Mesenteric fat pad (tissue), 1 donor: ENCODE data around the gene KNSTRN. TPM values are rescaled to one million over a fixed set of nuclear protein-coding genes. Genes with fewer than 3 reads are reported as not detected.

ENCODE experiments used
- DNase-seq: peaks from one replicate; pipeline ENCODE4 v3.0.0-alpha.2; 2020; ENCODE audit warnings: low spot score
- total RNA-seq: library from RNA; stranded (reverse); fragmentation: NEBNext Ultra II Directional; extraction: Animal tissue kit (Norgen Biotek cat#: 25700); gene quantifications from one replicate; pipeline ENCODE4 v1.2.1, GENCODE V29; 2021
- donor health status: DM: yes; HTN: yes; CAD: no.

Gene KNSTRN
- total RNA-seq, 1 donor from 2014 or later, result 16.5 TPM

GRCh38 chr15:40397688-40398412, 15.3 kb downstream of the KNSTRN start:
- no peak for DNase-seq

- DNase-seq, result no peak
Measured at GRCh38 chr15:40398413-40398873, 15.9 kb downstream of the KNSTRN start.

DNA sequence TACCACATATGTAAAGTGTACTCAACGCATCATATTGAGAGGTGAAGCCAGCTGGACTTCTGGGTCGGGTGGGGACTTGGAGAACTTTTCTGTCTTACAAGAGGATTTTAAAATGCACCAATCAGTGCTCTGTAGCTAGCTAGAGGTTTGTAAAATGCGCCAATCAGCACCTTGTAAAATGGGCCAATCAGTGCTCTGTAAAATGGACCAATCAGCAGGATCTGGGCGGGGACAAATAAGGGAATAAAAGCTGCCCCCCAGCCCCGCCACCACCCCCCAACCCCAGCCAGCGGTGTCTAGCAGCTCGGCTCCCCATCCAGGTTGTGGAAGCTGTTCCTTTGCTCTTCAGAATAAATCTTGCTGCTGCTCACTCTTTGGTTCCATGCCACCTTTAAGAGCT, 16.8 kb downstream of the KNSTRN start:
- no peak for DNase-seq

GRCh38 chr15:40405501-40406381, 23.2 kb downstream of the KNSTRN start, which contains the start of gene IVD:
Gene IVD (plus strand): TSS chr15:40405795. CDS start chr15:40405828, 33 bp downstream.
- DNase-seq, result peak; percentile 98

DNA sequence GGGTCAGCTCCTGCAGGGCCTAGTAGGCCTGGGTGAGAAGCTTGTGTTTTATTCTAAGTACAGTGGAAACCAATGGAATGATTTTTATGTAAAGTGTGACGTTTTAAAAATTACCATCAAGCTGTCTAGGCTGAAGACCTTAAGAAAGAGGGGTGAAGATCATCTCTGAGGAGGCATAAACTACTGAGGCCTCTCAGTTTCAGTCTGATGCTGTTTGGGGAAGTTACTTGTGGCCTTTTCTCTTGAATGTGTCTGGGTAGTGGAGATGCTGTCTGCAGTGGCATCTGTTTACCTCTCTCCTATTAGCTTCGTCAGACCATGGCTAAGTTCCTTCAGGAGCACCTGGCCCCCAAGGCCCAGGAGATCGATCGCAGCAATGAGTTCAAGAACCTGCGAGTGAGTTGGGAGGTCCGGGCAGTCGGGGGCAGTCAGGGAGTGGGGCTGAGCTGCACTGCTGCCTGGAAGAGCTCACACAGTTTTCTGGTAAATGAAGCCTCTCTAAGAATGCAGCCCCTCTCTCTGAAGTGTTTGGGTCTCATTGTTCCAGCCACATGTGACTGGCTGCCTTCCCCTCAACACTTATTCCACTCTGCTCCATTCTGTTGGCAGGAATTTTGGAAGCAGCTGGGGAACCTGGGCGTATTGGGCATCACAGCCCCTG, 24.9 kb downstream of the KNSTRN start:
- DNase-seq, result no peak

- DNase-seq, result no peak
Measured at GRCh38 chr15:40409366-40409765, 26.8 kb downstream of the KNSTRN start.

- DNase-seq, result no peak
Measured at GRCh38 chr15:40410476-40410875, 28.0 kb downstream of the KNSTRN start.

- no peak for DNase-seq
Measured at GRCh38 chr15:40412095-40412759, 29.7 kb downstream of the KNSTRN start.

DNA sequence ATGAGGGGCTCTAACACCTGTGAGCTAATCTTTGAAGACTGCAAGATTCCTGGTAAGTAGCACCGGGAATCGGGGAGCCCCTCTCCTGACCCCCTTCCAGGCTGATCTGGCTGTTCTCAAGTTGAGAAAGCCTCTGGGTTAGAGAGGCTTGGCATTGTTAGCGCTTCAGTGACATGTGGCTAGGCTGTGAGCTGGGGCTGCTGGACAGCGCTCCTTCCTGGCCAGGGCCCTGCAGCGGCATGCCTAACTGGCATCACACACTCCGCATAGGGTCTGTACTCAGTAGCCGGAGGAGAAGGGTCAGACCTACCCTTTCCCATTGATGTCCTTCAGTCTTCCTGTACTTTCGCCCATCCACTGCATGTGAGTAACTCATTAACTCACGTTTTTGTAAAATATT, 30.5 kb downstream of the KNSTRN start:
- no peak for DNase-seq

GRCh38 chr15:40414816-40415215, 32.3 kb downstream of the KNSTRN start:
- no peak for DNase-seq

- no peak for DNase-seq
Measured at GRCh38 chr15:40415226-40415625, 32.7 kb downstream of the KNSTRN start.

GRCh38 chr15:40416056-40416455, 33.5 kb downstream of the KNSTRN start:
- no peak for DNase-seq

- no peak for DNase-seq
Measured at GRCh38 chr15:40418126-40418525, 35.6 kb downstream of the KNSTRN start.

DNA sequence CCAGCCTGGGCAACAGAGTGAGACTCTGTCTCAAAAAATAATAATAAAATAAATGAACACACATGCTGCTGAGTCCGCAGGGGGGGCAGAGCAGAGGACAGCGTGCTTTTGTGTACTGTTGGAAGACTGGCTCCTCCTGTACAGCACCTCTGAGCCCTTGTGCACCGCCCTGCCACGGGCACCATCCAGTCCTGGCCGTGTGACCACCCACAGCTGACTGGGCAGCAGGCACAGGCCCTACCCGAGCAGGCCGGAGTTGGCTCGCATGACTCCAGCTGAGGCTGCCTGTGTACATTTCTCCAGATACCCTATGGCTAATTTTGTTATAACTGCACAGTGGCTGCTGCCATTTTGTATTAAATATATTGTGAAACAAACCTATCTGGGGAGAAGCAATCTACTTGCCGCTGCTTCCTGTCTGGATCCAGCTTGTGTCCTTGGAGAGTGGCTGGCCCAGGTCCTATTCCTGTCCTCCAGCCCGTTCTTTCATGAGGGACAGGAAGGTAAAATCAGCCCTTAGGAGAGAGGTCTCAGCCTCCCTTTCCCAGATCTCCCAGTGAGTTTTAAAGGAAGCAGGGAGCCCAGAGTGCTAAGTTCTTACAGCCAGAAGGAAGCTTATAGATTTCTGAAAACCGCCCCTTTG, 37.7 kb downstream of the KNSTRN start:
- DNase-seq, result no peak

GRCh38 chr15:40420793-40421192, 38.3 kb downstream of the KNSTRN start:
- no peak for DNase-seq

GRCh38 chr15:40421246-40422157, 39.0 kb downstream of the KNSTRN start:
- peak; percentile 94 for DNase-seq

DNA sequence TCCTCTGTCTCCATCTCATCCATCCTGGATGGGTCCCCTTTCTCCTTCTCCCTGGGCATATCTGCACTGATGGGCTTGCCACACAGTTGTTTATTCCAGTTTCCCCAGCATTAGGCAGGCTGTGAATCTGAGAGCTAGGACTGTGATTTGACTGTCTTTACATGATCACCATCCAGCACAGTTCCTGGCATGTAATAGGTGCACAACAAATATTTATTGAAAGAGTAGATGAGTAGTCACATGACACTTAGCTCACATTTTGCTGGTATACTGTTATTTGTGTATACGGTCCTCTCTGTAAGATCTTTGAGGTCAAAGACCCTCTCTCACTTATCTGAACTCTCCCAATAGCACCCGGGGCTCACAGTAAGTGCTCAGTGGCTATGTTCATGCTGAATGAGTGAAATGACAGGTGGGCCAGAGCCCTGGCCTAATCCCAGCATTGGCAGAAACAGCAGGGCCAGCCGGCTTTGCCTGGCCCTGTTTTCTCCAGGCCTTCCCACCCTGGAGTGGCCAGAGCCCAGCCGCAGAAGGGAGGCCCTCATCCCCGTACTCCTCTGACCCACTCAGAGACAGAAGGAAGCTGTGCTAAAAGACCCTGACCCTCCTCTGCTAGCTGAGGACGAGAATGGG, 42.1 kb downstream of the KNSTRN start:
- DNase-seq, result no peak

GRCh38 chr15:40425681-40426080, 43.2 kb downstream of the KNSTRN start:
- DNase-seq, result no peak

DNA sequence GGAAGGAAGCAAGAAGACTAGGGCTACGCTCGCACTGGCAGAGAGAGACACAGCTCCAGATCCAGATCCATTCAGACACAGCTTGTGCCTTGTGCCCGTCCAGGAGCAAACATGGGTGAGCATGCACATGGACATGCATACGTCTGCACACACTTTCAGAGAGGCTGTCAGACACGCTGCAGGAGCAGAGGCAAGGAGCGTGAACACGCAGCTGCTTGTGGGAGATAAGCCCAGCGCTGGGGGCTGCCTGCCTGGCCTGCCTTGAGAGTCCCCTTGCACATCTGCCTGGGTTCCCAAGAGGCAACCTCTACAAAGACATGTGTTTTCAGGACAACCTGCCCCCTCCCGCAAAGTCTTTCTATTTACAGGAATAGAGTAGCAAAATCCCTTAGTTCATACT, 44.7 kb downstream of the KNSTRN start:
- no peak for DNase-seq
